ENCODE results near the gene PIK3R5. TPM values are rescaled to one million over a fixed set of nuclear protein-coding genes. Genes with fewer than 3 reads are reported as not detected.

PIK3R5 gene
- total RNA-seq, 1 experiment from 2014 or later, result not detected

DNA sequence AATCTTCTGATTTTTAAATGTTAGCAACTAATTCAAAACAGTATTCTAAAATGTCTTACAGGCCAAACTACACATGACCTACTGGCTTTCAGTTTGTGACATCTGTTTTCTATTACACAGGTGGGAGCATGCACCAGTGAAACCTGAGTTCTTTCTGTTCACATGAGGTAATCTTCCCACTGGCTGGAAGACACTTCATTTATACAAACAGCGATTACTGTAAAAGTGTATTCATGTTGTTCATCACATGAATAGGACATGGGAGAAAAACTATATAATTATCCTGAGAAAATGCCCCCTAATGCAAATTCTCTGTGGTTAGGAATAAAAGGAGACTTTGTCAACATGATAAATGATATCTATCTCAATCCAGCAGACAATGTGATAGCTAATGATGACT is 11.1 kb upstream of the PIK3R5 start:
- BruUV-seq (replicated peaks), result no TSS peak
- CTCF ChIA-PET, result no interaction called here
- no peak overlapping the region for H3K4me3 Mint-ChIP-seq (ENCODE audit: low read depth, unreplicated experiment)
- H3K27ac Mint-ChIP-seq (ENCODE audit: unreplicated experiment), result no peak overlapping the region
- intact Hi-C loops (cut with micrococcal nuclease; ENCODE audit: unreplicated experiment), result no loop called here
- no peak for DNase-seq
- H3K4me1 Mint-ChIP-seq (ENCODE audit: low read depth, unreplicated experiment), result no peaks in the 10 kb centered on the region
- no peaks in the 10 kb centered on the region for H3K36me3 Mint-ChIP-seq (ENCODE audit: insufficient read depth, unreplicated experiment)
- H3K9me3 Mint-ChIP-seq (ENCODE audit: low read depth, unreplicated experiment), result peaks cover 9% of the 10 kb centered on the region
- TF ChIP-seq, protein P1, sequence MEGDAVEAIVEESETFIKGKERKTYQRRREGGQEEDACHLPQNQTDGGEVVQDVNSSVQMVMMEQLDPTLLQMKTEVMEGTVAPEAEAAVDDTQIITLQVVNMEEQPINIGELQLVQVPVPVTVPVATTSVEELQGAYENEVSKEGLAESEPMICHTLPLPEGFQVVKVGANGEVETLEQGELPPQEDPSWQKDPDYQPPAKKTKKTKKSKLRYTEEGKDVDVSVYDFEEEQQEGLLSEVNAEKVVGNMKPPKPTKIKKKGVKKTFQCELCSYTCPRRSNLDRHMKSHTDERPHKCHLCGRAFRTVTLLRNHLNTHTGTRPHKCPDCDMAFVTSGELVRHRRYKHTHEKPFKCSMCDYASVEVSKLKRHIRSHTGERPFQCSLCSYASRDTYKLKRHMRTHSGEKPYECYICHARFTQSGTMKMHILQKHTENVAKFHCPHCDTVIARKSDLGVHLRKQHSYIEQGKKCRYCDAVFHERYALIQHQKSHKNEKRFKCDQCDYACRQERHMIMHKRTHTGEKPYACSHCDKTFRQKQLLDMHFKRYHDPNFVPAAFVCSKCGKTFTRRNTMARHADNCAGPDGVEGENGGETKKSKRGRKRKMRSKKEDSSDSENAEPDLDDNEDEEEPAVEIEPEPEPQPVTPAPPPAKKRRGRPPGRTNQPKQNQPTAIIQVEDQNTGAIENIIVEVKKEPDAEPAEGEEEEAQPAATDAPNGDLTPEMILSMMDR (IDR thresholded peaks at IDR 0.05; ENCODE audit: unreplicated experiment), result no peak
- H3K27me3 Mint-ChIP-seq (ENCODE audit: unreplicated experiment), result no peaks in the 10 kb centered on the region

DNA sequence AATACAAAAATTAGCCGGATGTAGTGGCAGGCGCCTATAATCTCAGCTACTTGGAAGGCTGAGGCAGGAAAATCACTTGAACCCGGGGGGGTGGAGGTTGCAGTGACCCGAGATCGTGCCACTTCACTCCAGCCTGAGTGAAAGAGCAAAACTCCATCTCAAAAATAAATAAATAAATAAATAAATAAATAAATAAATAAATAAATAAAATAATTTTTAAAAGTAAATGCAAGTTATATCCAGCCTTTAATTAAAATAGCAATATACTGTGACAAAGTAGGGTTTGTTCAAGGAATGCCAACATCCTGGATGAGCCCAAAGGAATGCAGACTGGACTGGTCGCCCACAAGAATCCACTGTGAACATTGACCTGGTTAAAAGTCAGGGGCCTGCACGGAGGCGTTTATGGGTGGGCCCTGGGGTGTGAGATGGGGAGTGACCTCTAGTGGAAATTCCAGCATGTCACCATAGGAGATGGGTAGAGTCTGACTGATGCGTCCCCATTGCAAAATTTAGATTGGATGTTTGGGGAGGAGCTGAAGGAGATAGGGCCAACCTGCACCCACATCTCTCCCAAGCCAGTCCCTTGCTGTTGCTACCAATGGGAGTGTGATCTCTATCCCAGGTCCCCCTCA is 9.7 kb upstream of the PIK3R5 start:
- peaks cover 10% of the 10 kb centered on the region for H3K27me3 Mint-ChIP-seq (ENCODE audit: unreplicated experiment)
- no peak for DNase-seq
- CTCF ChIA-PET, result no interaction called here
- H3K9me3 Mint-ChIP-seq (ENCODE audit: low read depth, unreplicated experiment), result peaks cover 14% of the 10 kb centered on the region
- H3K4me3 Mint-ChIP-seq (ENCODE audit: low read depth, unreplicated experiment), result no peak overlapping the region
- no peaks in the 10 kb centered on the region for H3K36me3 Mint-ChIP-seq (ENCODE audit: insufficient read depth, unreplicated experiment)
- no peak overlapping the region for H3K27ac Mint-ChIP-seq (ENCODE audit: unreplicated experiment)
- intact Hi-C loops (cut with micrococcal nuclease; ENCODE audit: unreplicated experiment), result no loop called here
- no TSS peak for BruUV-seq (replicated peaks)
- TF ChIP-seq, protein P1 (IDR thresholded peaks at IDR 0.05; ENCODE audit: unreplicated experiment), result no peak
- H3K4me1 Mint-ChIP-seq (ENCODE audit: low read depth, unreplicated experiment), result no peaks in the 10 kb centered on the region

DNA sequence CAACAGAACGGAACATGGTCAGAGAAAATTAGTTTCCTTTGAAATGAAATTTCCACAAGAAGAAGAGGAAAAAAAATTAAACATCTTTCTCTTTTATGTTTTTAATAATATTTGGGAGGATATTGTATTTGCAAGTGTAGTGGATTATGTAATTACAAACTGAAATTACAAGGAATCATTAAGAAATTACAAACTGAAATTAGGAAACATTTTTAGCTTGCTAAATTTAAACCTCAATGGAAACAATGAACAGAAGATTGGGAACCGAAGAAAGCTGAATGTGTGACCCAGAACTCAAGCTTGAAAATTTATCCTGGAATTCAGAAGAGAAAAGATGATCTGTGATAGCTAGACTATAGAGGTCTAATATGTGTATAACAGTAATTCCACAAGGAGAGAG is 4.4 kb upstream of the PIK3R5 start:
- TF ChIP-seq, protein P1 (IDR thresholded peaks at IDR 0.05; ENCODE audit: unreplicated experiment), result no peak
- intact Hi-C loops (cut with micrococcal nuclease; ENCODE audit: unreplicated experiment), result no loop called here

DNA sequence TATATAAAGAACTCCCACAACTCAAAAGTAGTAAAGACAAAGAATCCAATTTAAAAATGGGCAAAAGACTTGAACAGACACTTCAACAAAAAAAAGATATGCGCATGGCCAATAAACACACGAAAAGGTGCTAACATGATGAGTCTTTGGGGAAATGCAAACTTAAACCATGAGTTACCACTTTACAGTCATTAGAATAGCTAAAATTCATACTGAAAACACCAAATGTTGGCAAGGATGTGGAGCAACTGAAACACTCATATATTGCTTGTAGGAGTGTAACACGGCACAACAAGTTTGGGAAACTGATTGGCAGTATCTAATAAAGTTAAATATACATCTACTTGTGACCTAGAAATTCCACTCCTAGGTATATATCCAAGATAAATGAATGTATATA is 3.0 kb upstream of the PIK3R5 start:
- Mint-ChIP-seq H3K9me3 (ENCODE audit: low read depth, unreplicated experiment) (peaks cover 16% of the 10 kb centered on the region), H3K27me3 (ENCODE audit: unreplicated experiment) (peaks cover 37% of the 10 kb centered on the region), H3K4me3 (ENCODE audit: low read depth, unreplicated experiment) (no peak overlapping the region), H3K4me1 (ENCODE audit: low read depth, unreplicated experiment) (no peaks in the 10 kb centered on the region), H3K27ac (ENCODE audit: unreplicated experiment) (no peak overlapping the region), H3K36me3 (ENCODE audit: insufficient read depth, unreplicated experiment) (no peaks in the 10 kb centered on the region)
- no TSS peak for BruUV-seq (replicated peaks)
- intact Hi-C loops (cut with micrococcal nuclease; ENCODE audit: unreplicated experiment), result no loop called here
- no peak for DNase-seq
- TF ChIP-seq, protein P1 (IDR thresholded peaks at IDR 0.05; ENCODE audit: unreplicated experiment), result no peak
- CTCF ChIA-PET, result no interaction called here

More for the DNA sequence above, 4.4 kb upstream of the PIK3R5 start:
- Mint-ChIP-seq H3K4me1 (ENCODE audit: low read depth, unreplicated experiment) (no peaks in the 10 kb centered on the region), H3K27ac (ENCODE audit: unreplicated experiment) (no peak overlapping the region), H3K27me3 (ENCODE audit: unreplicated experiment) (peaks cover 37% of the 10 kb centered on the region), H3K9me3 (ENCODE audit: low read depth, unreplicated experiment) (peaks cover 16% of the 10 kb centered on the region), H3K4me3 (ENCODE audit: low read depth, unreplicated experiment) (no peak overlapping the region), H3K36me3 (ENCODE audit: insufficient read depth, unreplicated experiment) (no peaks in the 10 kb centered on the region)
- DNase-seq, result no peak
- CTCF ChIA-PET, result no interaction called here
- no TSS peak for BruUV-seq (replicated peaks)

Data from Calu3 (cell line).